ENCODE results near the gene FOXJ2.
"Not testable (repeated sequence)": the region's sequence is repeated elsewhere in the genome, so short reads cannot be mapped to it uniquely, and the experiment has no call there.

DNA sequence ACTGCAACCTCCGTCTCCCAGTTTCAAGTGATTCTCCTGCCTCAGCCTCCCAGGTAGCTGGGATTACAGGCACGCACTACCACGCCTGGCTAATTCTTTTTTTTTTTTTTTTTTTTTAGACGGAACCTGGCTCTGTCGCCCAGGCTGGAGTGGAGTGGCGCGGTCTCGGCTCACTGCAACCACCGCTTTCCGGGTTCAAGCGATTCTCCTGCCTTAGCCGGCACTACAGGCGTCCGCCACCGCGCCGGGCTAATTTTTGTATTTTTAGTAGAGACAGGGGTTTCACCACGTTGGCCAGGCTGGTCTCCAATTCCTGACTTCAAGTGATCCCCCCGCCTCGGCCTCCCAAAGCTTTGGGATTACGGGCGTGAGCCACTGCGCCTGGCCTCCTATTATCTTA is 1.5 kb upstream of the FOXJ2 start:
- TF ChIP-seq, protein P1, sequence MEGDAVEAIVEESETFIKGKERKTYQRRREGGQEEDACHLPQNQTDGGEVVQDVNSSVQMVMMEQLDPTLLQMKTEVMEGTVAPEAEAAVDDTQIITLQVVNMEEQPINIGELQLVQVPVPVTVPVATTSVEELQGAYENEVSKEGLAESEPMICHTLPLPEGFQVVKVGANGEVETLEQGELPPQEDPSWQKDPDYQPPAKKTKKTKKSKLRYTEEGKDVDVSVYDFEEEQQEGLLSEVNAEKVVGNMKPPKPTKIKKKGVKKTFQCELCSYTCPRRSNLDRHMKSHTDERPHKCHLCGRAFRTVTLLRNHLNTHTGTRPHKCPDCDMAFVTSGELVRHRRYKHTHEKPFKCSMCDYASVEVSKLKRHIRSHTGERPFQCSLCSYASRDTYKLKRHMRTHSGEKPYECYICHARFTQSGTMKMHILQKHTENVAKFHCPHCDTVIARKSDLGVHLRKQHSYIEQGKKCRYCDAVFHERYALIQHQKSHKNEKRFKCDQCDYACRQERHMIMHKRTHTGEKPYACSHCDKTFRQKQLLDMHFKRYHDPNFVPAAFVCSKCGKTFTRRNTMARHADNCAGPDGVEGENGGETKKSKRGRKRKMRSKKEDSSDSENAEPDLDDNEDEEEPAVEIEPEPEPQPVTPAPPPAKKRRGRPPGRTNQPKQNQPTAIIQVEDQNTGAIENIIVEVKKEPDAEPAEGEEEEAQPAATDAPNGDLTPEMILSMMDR (IDR thresholded peaks at IDR 0.05) = not testable (repeated sequence)
- not testable (repeated sequence) for TF ChIP-seq POLR2A (IDR thresholded peaks at IDR 0.05); POLR2AphosphoS5 (IDR thresholded peaks at IDR 0.05; ENCODE audit: insufficient read depth in 1 of 2, low read depth in 1 of 2)
